Epithelial cell of proximal tubule (primary cell): ENCODE measurements around the gene ZNF536. TPM values are rescaled to one million over a fixed set of nuclear protein-coding genes. Genes with fewer than 3 reads are reported as not detected.

Experiments
- DNase-seq: peaks from one replicate; pipeline ENCODE4 v3.0.0-alpha.2; 2011; ENCODE audit warnings: low read depth
- H3K4me3 ChIP-seq: 2 replicates; pipeline ENCODE4 v1.5.1; 2011; ENCODE audit warnings: low read depth, mild to moderate bottlenecking, low read length
- CTCF ChIP-seq: conservative IDR thresholded peaks from 2 replicates; pipeline ENCODE4 v1.5.1; 2012; ENCODE audit warnings: low read depth, mild to moderate bottlenecking, low read length
- total RNA-seq: library from RNA; depleted of rRNA; stranded (reverse); fragments of >200 nt; gene quantifications from 2 replicates; pipeline ENCODE4 v1.2.3, GENCODE V29; 2015

ZNF536 gene
- total RNA-seq, 1 donor from 2014 or later, result not detected

GRCh38 chr19:30449673-30450072, 77.5 kb downstream of the ZNF536 start:
- TF ChIP-seq CTCF, result no peak
- H3K4me3 ChIP-seq, result no peak overlapping the region
- no peak for DNase-seq

GRCh38 chr19:30450100-30450499, 77.9 kb downstream of the ZNF536 start:
- peak; percentile 19 for DNase-seq
- no peak for TF ChIP-seq CTCF
- peak overlapping the region; percentile 30 for H3K4me3 ChIP-seq

GRCh38 chr19:30450835-30451321, 78.7 kb downstream of the ZNF536 start:
- no peak overlapping the region for H3K4me3 ChIP-seq
- no peak for TF ChIP-seq CTCF
- no peak for DNase-seq

GRCh38 chr19:30452931-30453330, 80.7 kb downstream of the ZNF536 start:
- DNase-seq, result no peak

GRCh38 chr19:30453743-30454142, 81.6 kb downstream of the ZNF536 start:
- TF ChIP-seq CTCF, result no peak

More at GRCh38 chr19:30452931-30453330, 80.7 kb downstream of the ZNF536 start:
- H3K4me3 ChIP-seq, result no peak overlapping the region
- TF ChIP-seq CTCF, result no peak

GRCh38 chr19:30455881-30456280, 83.7 kb downstream of the ZNF536 start:
- no peak for DNase-seq
- TF ChIP-seq CTCF, result no peak
- no peak overlapping the region for H3K4me3 ChIP-seq

More at GRCh38 chr19:30453743-30454142, 81.6 kb downstream of the ZNF536 start:
- DNase-seq, result no peak
- no peak overlapping the region for H3K4me3 ChIP-seq

GRCh38 chr19:30457484-30457883, 85.3 kb downstream of the ZNF536 start:
- DNase-seq, result no peak
- TF ChIP-seq CTCF, result no peak
- H3K4me3 ChIP-seq, result no peak overlapping the region
